Panc1 (cell line): ENCODE results near the gene SGO2. TPM values are rescaled to one million over a fixed set of nuclear protein-coding genes. Genes with fewer than 3 reads are reported as not detected.

Experiments
- ATAC-seq: fragments of 200-7000 bp; cut with Tn5 transposase; 2 replicates; pipeline ENCODE4 v1.9.1; 2020; ENCODE audit warnings: mild to moderate bottlenecking, moderate library complexity
- BruUV-seq: library from RNA; stranded (reverse); fragments of 400-500 nt; replicated peaks from 2 replicates; lab custom pipeline; 2021; lab: Mats Ljungman, UMichigan
- CTCF ChIA-PET: fragments of 300-600 bp; sonication (Branson Sonifier 250); formaldehyde crosslinking; loops from one replicate; lab custom pipeline; 2022; ENCODE audit warnings: antibody characterized with exemption; lab: Charles Lee
- POLR2A ChIA-PET: fragments of 300-600 bp; sonication (Branson Sonifier 250); formaldehyde crosslinking; loops from one replicate; lab custom pipeline; 2022; ENCODE audit warnings: antibody characterized with exemption; lab: Charles Lee
- DNase-seq: peaks from one replicate; pipeline ENCODE4 v3.0.0-alpha.2; 2010; ENCODE audit warnings: low read depth, low spot score
- H3K27ac ChIP-seq: 2 replicates; pipeline ENCODE4 v1.5.1; 2011; ENCODE audit warnings: mild to moderate bottlenecking, low read length, inconsistent platforms
- H3K27me3 ChIP-seq: fragments of 200-500 bp; sonication (Bioruptor generic); 2 replicates; pipeline ENCODE4 v1.6.0; 2014; ENCODE audit warnings: low read length, inconsistent platforms; ENCODE audit not compliant: control insufficient read depth, insufficient read depth
- H3K36me3 ChIP-seq: fragments of 200-500 bp; sonication (Bioruptor generic); 2 replicates; pipeline ENCODE4 v1.5.1; 2014; ENCODE audit warnings: inconsistent platforms, mild to moderate bottlenecking, low read length, moderate library complexity; ENCODE audit not compliant: control insufficient read depth, insufficient read depth
- H3K4me1 ChIP-seq: 2 replicates; pipeline ENCODE4 v1.5.1; 2011; ENCODE audit warnings: inconsistent platforms, mild to moderate bottlenecking, low read length, moderate library complexity; ENCODE audit not compliant: control insufficient read depth, insufficient read depth
- H3K4me3 ChIP-seq, 2 experiments: 2 replicates each; pipeline ENCODE4 v1.5.1; 2011 to 2012; ENCODE audit warnings: low read depth in 2 of 2, low read length in 2 of 2, mild to moderate bottlenecking in 2 of 2, inconsistent platforms in 1 of 2, moderate library complexity in 1 of 2
- H3K9me3 ChIP-seq: fragments of 200-500 bp; sonication (Bioruptor generic); 2 replicates; pipeline ENCODE4 v1.5.1; 2014; ENCODE audit warnings: low read depth, mild to moderate bottlenecking, inconsistent platforms, low read length, moderate library complexity; ENCODE audit not compliant: control insufficient read depth, insufficient read depth
- POLR2AphosphoS5 ChIP-seq: IDR thresholded peaks from 2 replicates; pipeline ENCODE4 v1.6.1; 2012; ENCODE audit warnings: mild to moderate bottlenecking, low read depth, low read length, moderate library complexity
- SIN3A ChIP-seq: IDR thresholded peaks from 2 replicates; pipeline ENCODE4 v1.6.1; 2012; ENCODE audit warnings: low read depth, mild to moderate bottlenecking, low read length, moderate library complexity, borderline replicate concordance; ENCODE audit not compliant: insufficient read depth
- TCF7L2 ChIP-seq: IDR thresholded peaks from 2 replicates; pipeline ENCODE4 v1.6.1; 2011; ENCODE audit warnings: mild to moderate bottlenecking, low read depth, low read length, inconsistent platforms
- in situ Hi-C: cut with HindIII; loops from 2 replicates; pipeline ENCODE4 v1.10.0; 2016; ENCODE audit warnings: low sequenced_read_pairs, low pct_unique_long_range_greater_than_20kb
- intact Hi-C: fragments of 100-400 bp; cut with micrococcal nuclease; formaldehyde crosslinking; loops from one replicate; pipeline ENCODE4 v1.10.0; 2022; ENCODE audit not compliant: unreplicated experiment
- total RNA-seq: library from RNA; stranded (reverse); gene quantifications from one replicate; pipeline ENCODE4 v1.2.1, GENCODE V29; 2021; ENCODE audit not compliant: unreplicated experiment
- TF ChIP-seq, protein P1 (sequence below): fragments of 450-650 bp; IDR thresholded peaks from 2 replicates; pipeline ENCODE4 v1.5.1; 2017; ENCODE audit warnings: mild to moderate bottlenecking
- TF ChIP-seq, protein P2 (sequence below), 2 experiments: IDR thresholded peaks; 2 replicates each; pipeline ENCODE4 v1.6.1; 2011 to 2012; ENCODE audit warnings: low read depth in 2 of 2, control low read depth in 1 of 2, low read length in 1 of 2, mild to moderate bottlenecking in 1 of 2, moderate library complexity in 1 of 2; ENCODE audit not compliant: insufficient read depth in 1 of 2

The SGO2 gene
- total RNA-seq, 1 experiment from 2014 or later = 34.0 TPM

DNA sequence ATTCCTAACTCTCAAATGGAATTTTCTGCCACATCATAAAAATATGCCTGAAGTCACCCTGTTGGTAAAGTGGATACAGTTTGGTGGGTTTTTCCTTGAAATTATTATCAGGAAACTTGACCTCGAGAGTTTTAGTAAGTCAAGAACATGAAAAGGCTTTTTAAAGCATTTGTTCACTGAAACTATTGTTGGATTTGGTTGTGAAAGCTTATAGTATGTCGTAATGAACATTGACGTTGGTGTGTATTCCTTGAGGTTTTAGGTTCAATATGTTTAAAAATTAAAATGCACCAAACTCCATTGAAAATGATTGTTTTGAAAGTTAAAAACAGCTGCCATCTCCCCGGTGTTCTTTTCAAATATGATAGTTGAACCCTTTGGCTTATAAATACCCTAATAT is 90.6 kb downstream of the SGO2 start:
- in situ Hi-C loops = no loop called here
- H3K9me3 ChIP-seq = no peaks in the 10 kb centered on the region
- ChIA-PET CTCF (interaction anchor here (0.6 kb wide), 1 partner anchor 104 kb away, joined by 3 read pairs; no protein-coding TSS in a partner anchor), POLR2A (interaction anchor here (1.2 kb wide), 1 partner anchor 60 kb away, joined by 11 read pairs; no protein-coding TSS in a partner anchor)
- ATAC-seq (no peak), DNase-seq (no peak)
- BruUV-seq = no TSS peak
- no peaks in the 10 kb centered on the region for H3K27me3 ChIP-seq
- intact Hi-C loops = no loop called here
- H3K4me3 ChIP-seq = peak overlapping the region; percentile 3 to 22; a peak in 1 of 4 replicates
- H3K4me1 ChIP-seq = peaks cover 6% of the 10 kb centered on the region; the same call in 1 of the 2 replicates
- H3K27ac ChIP-seq = peak overlapping the region; percentile 54
- H3K36me3 ChIP-seq = no peaks in the 10 kb centered on the region
- TF ChIP-seq, protein P1, sequence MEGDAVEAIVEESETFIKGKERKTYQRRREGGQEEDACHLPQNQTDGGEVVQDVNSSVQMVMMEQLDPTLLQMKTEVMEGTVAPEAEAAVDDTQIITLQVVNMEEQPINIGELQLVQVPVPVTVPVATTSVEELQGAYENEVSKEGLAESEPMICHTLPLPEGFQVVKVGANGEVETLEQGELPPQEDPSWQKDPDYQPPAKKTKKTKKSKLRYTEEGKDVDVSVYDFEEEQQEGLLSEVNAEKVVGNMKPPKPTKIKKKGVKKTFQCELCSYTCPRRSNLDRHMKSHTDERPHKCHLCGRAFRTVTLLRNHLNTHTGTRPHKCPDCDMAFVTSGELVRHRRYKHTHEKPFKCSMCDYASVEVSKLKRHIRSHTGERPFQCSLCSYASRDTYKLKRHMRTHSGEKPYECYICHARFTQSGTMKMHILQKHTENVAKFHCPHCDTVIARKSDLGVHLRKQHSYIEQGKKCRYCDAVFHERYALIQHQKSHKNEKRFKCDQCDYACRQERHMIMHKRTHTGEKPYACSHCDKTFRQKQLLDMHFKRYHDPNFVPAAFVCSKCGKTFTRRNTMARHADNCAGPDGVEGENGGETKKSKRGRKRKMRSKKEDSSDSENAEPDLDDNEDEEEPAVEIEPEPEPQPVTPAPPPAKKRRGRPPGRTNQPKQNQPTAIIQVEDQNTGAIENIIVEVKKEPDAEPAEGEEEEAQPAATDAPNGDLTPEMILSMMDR = no peak
- TF ChIP-seq POLR2AphosphoS5 (no peak), TCF7L2 (no peak)
- TF ChIP-seq, protein P2, sequence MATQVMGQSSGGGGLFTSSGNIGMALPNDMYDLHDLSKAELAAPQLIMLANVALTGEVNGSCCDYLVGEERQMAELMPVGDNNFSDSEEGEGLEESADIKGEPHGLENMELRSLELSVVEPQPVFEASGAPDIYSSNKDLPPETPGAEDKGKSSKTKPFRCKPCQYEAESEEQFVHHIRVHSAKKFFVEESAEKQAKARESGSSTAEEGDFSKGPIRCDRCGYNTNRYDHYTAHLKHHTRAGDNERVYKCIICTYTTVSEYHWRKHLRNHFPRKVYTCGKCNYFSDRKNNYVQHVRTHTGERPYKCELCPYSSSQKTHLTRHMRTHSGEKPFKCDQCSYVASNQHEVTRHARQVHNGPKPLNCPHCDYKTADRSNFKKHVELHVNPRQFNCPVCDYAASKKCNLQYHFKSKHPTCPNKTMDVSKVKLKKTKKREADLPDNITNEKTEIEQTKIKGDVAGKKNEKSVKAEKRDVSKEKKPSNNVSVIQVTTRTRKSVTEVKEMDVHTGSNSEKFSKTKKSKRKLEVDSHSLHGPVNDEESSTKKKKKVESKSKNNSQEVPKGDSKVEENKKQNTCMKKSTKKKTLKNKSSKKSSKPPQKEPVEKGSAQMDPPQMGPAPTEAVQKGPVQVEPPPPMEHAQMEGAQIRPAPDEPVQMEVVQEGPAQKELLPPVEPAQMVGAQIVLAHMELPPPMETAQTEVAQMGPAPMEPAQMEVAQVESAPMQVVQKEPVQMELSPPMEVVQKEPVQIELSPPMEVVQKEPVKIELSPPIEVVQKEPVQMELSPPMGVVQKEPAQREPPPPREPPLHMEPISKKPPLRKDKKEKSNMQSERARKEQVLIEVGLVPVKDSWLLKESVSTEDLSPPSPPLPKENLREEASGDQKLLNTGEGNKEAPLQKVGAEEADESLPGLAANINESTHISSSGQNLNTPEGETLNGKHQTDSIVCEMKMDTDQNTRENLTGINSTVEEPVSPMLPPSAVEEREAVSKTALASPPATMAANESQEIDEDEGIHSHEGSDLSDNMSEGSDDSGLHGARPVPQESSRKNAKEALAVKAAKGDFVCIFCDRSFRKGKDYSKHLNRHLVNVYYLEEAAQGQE (IDR thresholded peaks at IDR 0.05; ENCODE audit: insufficient read depth in 1 of 2, low read depth in 2 of 2, low read length in 1 of 2) = no peak

DNA sequence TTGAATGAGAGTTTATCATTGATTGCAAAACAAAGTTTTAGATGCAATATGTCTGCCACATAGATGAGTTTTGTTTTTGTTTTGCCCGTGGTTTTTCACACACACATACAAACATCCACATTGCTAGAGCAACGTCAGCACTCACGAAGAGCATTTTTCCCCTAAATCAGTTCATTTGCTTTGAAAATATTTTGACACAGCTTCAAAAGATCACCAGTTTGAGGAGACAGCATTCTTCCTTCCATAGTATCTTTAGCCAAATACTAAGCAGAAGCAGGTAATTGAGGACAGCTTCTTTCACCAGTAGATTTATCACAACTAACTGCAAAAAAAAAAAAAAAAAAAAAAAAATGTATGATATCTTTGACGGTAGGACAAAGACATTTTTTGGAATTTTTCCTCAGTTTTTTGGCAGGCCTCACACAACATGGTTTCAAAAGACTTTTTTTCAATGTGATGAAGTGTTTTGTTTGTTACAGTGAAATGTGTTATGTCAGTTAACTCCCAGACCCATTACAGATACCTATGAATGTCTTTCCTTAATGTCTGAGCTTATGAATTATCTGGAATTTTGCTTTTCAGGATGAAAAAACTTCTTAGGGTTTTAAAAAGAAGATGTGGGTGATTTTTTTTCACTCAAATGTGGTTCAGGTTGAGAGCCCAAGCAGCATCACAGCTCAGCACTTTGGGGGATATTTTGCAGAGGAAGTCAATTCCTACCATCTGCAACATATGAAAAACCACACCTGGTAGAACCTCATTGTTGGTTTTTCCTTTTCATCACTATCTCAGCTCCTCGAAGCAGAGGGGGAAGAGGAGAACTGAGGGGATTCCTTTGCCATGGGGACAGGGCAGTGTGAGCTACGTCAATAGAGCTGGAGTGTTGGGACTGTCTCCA is 91.4 kb downstream of the SGO2 start:
- Histone ChIP-seq H3K36me3 (no peaks in the 10 kb centered on the region), H3K27me3 (no peaks in the 10 kb centered on the region), H3K4me1 (peaks cover 6% of the 10 kb centered on the region; the same call in 1 of the 2 replicates), H3K27ac (no peak overlapping the region), H3K9me3 (no peaks in the 10 kb centered on the region), H3K4me3 (no peak overlapping the region)
- no peak for ATAC-seq
- no peak for DNase-seq
- ChIA-PET POLR2A (interaction anchor here (1.2 kb wide), 1 partner anchor 61 kb away, joined by 11 read pairs; no protein-coding TSS in a partner anchor), CTCF (interaction anchor here (0.6 kb wide), 1 partner anchor 34 kb away, joined by 3 read pairs; no protein-coding TSS in a partner anchor)
- BruUV-seq = no TSS peak
- intact Hi-C loops (loop anchor here (1.0 kb wide), 1 partner anchor 86 kb away; no protein-coding TSS in a partner anchor), in situ Hi-C loops (no loop called here)
- TF ChIP-seq, protein P2 (IDR thresholded peaks at IDR 0.05; ENCODE audit: insufficient read depth in 1 of 2, low read depth in 2 of 2, low read length in 1 of 2) = no peak
- TF ChIP-seq SIN3A (no peak), POLR2AphosphoS5 (no peak), TCF7L2 (no peak)
- TF ChIP-seq, protein P1 = no peak
